ENCODE results near the gene CNTROB.

Gene CNTROB

GRCh38 chr17:7910281-7910680, 21.7 kb upstream of the CNTROB start:
- Histone ChIP-seq H3K27me3 (ENCODE audit: insufficient read depth, poor library complexity, severe bottlenecking) (no peaks in the 10 kb centered on the region), H3K36me3 (ENCODE audit: low read depth) (peaks cover 53% of the 10 kb centered on the region), H3K27ac (ENCODE audit: poor library complexity, severe bottlenecking) (no peak overlapping the region), H3K4me1 (ENCODE audit: insufficient read depth, poor library complexity, severe bottlenecking) (peaks cover 9% of the 10 kb centered on the region), H3K9me3 (ENCODE audit: severe bottlenecking) (no peaks in the 10 kb centered on the region), H3K4me3 (ENCODE audit: severe bottlenecking) (no peak overlapping the region)
- DNase-seq (ENCODE audit: low spot score), result no peak
- no peak for ATAC-seq (ENCODE audit: low read depth)
- no peak for TF ChIP-seq CTCF (IDR thresholded peaks at IDR 0.05; ENCODE audit: poor library complexity, severe bottlenecking)

GRCh38 chr17:7910711-7911110, 21.3 kb upstream of the CNTROB start:
- DNase-seq (ENCODE audit: low spot score) (no peak), ATAC-seq (ENCODE audit: low read depth) (no peak)
- Histone ChIP-seq H3K4me1 (ENCODE audit: insufficient read depth, poor library complexity, severe bottlenecking) (peaks cover 9% of the 10 kb centered on the region), H3K4me3 (ENCODE audit: severe bottlenecking) (no peak overlapping the region), H3K27ac (ENCODE audit: poor library complexity, severe bottlenecking) (no peak overlapping the region), H3K36me3 (ENCODE audit: low read depth) (peaks cover 49% of the 10 kb centered on the region), H3K27me3 (ENCODE audit: insufficient read depth, poor library complexity, severe bottlenecking) (no peaks in the 10 kb centered on the region), H3K9me3 (ENCODE audit: severe bottlenecking) (no peaks in the 10 kb centered on the region)
- no peak for TF ChIP-seq CTCF (IDR thresholded peaks at IDR 0.05; ENCODE audit: poor library complexity, severe bottlenecking)

- Histone ChIP-seq H3K9me3 (ENCODE audit: severe bottlenecking) (no peaks in the 10 kb centered on the region), H3K36me3 (ENCODE audit: low read depth) (peaks cover 45% of the 10 kb centered on the region), H3K4me1 (ENCODE audit: insufficient read depth, poor library complexity, severe bottlenecking) (peaks cover 9% of the 10 kb centered on the region), H3K4me3 (ENCODE audit: severe bottlenecking) (no peak overlapping the region), H3K27ac (ENCODE audit: poor library complexity, severe bottlenecking) (no peak overlapping the region), H3K27me3 (ENCODE audit: insufficient read depth, poor library complexity, severe bottlenecking) (no peaks in the 10 kb centered on the region)
- DNase-seq (ENCODE audit: low spot score) (no peak), ATAC-seq (ENCODE audit: low read depth) (no peak)
- TF ChIP-seq CTCF (IDR thresholded peaks at IDR 0.05; ENCODE audit: poor library complexity, severe bottlenecking), result no peak
These were observed 20.9 kb upstream of the CNTROB start for GRCh38 chr17:7911116-7911515.

GRCh38 chr17:7912927-7913524, 19.0 kb upstream of the CNTROB start:
- DNase-seq (ENCODE audit: low spot score), result no peak
- Histone ChIP-seq H3K4me3 (ENCODE audit: severe bottlenecking) (no peak overlapping the region), H3K27me3 (ENCODE audit: insufficient read depth, poor library complexity, severe bottlenecking) (no peaks in the 10 kb centered on the region), H3K36me3 (ENCODE audit: low read depth) (peaks cover 33% of the 10 kb centered on the region), H3K27ac (ENCODE audit: poor library complexity, severe bottlenecking) (no peak overlapping the region), H3K4me1 (ENCODE audit: insufficient read depth, poor library complexity, severe bottlenecking) (peaks cover 14% of the 10 kb centered on the region), H3K9me3 (ENCODE audit: severe bottlenecking) (no peaks in the 10 kb centered on the region)
- peak; percentile 40; the same call in 2 of the 3 replicates for ATAC-seq (ENCODE audit: low read depth)
- peak; percentile 85 for TF ChIP-seq CTCF (IDR thresholded peaks at IDR 0.05; ENCODE audit: poor library complexity, severe bottlenecking)

- Histone ChIP-seq H3K27ac (ENCODE audit: poor library complexity, severe bottlenecking) (peak overlapping the region; percentile 54), H3K36me3 (ENCODE audit: low read depth) (peaks cover 16% of the 10 kb centered on the region), H3K9me3 (ENCODE audit: severe bottlenecking) (no peaks in the 10 kb centered on the region), H3K27me3 (ENCODE audit: insufficient read depth, poor library complexity, severe bottlenecking) (no peaks in the 10 kb centered on the region), H3K4me3 (ENCODE audit: severe bottlenecking) (peak overlapping the region; percentile 42), H3K4me1 (ENCODE audit: insufficient read depth, poor library complexity, severe bottlenecking) (peaks cover 14% of the 10 kb centered on the region)
- DNase-seq (ENCODE audit: low spot score) (no peak), ATAC-seq (ENCODE audit: low read depth) (peak; percentile 43)
- no peak for TF ChIP-seq CTCF (IDR thresholded peaks at IDR 0.05; ENCODE audit: poor library complexity, severe bottlenecking)
These were observed 16.8 kb upstream of the CNTROB start for GRCh38 chr17:7915179-7915610.
